HUES64 (cell line): Measurements from ENCODE around the gene ARHGAP23.

Experiments used
- H3K27ac ChIP-seq: 2 replicates; pipeline ENCODE4 v1.7.0; 2013; ENCODE audit warnings: low read depth, low read length, inconsistent platforms
- H3K27me3 ChIP-seq: 2 replicates; pipeline ENCODE4 v1.6.1; 2013; ENCODE audit warnings: mild to moderate bottlenecking, low read length; ENCODE audit not compliant: insufficient read depth
- H3K36me3 ChIP-seq: 2 replicates; pipeline ENCODE4 v1.6.1; 2013; ENCODE audit warnings: mild to moderate bottlenecking, low read length; ENCODE audit not compliant: insufficient read depth
- H3K4me1 ChIP-seq: 2 replicates; pipeline ENCODE4 v1.6.1; 2013; ENCODE audit warnings: mild to moderate bottlenecking, low read length, moderate library complexity; ENCODE audit not compliant: insufficient read depth
- H3K4me3 ChIP-seq: 2 replicates; pipeline ENCODE4 v1.5.1; 2013; ENCODE audit warnings: mild to moderate bottlenecking, low read length, moderate library complexity
- H3K9ac ChIP-seq: 2 replicates; pipeline ENCODE4 v1.6.1; 2013; ENCODE audit warnings: mild to moderate bottlenecking, low read depth, low read length
- H3K9me3 ChIP-seq: 2 replicates; pipeline ENCODE4 v1.6.1; 2013; ENCODE audit warnings: low read depth, low read length; ENCODE audit not compliant: insufficient read depth
- WGBS: fragments of 150-250, 120-280 bp; methylation state at CpG from one replicate; pipeline ENCODE4 v1.1.7; 2013; ENCODE audit warnings: missing lambda C conversion rate; 5-methylcytosine and 5-hydroxymethylcytosine counted together

The ARHGAP23 gene

GRCh38 chr17:38557836-38558727 lies 129.8 kb downstream of the ARHGAP23 start:
- Histone ChIP-seq H3K27me3 (peaks cover 55% of the 10 kb centered on the region), H3K36me3 (no peaks in the 10 kb centered on the region), H3K4me3 (peak overlapping the region; percentile 53), H3K4me1 (peaks cover 15% of the 10 kb centered on the region), H3K9ac (no peak overlapping the region), H3K9me3 (no peaks in the 10 kb centered on the region), H3K27ac (no peak overlapping the region)
- WGBS: 6% methylated on average over 52 of the region's 52 CpGs

- 5% methylated on average over 10 of the region's 10 CpGs for WGBS
- Histone ChIP-seq H3K27ac (no peak overlapping the region), H3K27me3 (peaks cover 61% of the 10 kb centered on the region), H3K4me3 (peak overlapping the region; percentile 53), H3K4me1 (peaks cover 15% of the 10 kb centered on the region), H3K9ac (no peak overlapping the region), H3K9me3 (no peaks in the 10 kb centered on the region), H3K36me3 (no peaks in the 10 kb centered on the region)
Measured at GRCh38 chr17:38558728-38559050, 130.4 kb downstream of the ARHGAP23 start.

GRCh38 chr17:38559051-38559879 lies 131.0 kb downstream of the ARHGAP23 start:
- Histone ChIP-seq H3K27me3 (peaks cover 67% of the 10 kb centered on the region), H3K9ac (no peak overlapping the region), H3K9me3 (no peaks in the 10 kb centered on the region), H3K27ac (no peak overlapping the region; the same call in 1 of the 2 replicates), H3K4me3 (peak overlapping the region; percentile 53), H3K36me3 (no peaks in the 10 kb centered on the region), H3K4me1 (peaks cover 17% of the 10 kb centered on the region)
- 2% methylated on average over 44 of the region's 44 CpGs for WGBS

DNA sequence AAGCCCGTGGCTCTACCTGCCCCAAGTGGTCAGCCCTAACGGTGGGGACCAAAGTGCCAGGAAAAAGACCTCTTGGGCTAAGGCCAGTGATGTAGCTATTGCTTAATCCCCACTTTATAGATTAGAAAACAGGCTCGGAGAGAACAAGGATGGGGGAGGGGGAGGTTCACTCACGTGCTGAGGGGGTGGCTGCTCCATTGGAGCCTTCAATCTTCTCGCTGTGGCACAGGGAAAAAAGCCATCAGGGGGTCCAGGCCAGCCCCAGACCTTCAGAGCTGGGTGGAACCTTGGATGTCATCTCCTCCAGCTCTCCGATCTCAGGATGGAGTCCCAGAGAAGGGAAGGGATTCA lies 131.6 kb downstream of the ARHGAP23 start:
- Histone ChIP-seq H3K9me3 (no peaks in the 10 kb centered on the region), H3K27ac (no peak overlapping the region; the same call in 1 of the 2 replicates), H3K9ac (no peak overlapping the region), H3K27me3 (peaks cover 73% of the 10 kb centered on the region), H3K4me1 (peaks cover 22% of the 10 kb centered on the region), H3K4me3 (peak overlapping the region; percentile 53), H3K36me3 (no peaks in the 10 kb centered on the region)
- WGBS: 17% methylated on average over 6 of the region's 6 CpGs

DNA sequence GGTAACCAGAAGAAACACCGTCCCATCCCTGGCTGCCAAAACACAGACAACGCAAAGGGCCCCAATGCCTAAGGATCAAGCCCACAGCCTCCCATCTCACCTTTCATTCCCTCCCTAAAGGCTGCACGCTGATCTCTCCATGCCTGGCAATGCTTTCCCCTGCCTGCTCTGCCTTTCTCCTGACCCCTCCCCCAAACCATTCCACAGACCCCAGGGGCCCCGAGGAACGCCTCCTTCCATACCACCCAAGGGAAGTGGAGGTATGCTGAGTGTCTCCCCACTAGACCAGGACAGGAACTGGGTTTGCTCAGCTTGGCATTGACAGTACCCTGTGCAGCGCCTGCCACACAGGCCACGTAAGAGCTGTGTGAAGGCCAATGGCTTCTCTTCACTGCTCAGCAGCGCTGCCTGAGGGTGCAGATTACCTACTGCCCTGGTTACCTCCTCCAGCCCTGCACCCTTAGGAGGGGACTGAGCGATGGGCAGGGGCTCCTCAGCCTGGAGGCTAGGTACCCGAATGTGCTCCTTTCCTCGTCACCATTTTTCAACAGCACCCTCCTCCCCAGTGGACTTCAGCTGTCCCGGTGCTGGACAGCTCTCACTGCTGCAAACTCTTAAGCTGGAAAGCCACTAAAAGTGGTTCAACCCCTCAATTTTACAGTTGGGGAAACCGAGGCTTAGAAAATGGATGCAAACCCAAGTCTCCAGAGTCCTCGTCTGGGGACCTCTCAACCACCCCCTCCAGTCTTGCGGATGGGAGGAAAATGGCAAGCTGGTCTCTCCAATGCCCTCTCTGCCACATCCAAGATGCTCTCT lies 132.4 kb downstream of the ARHGAP23 start:
- no peak overlapping the region for H3K9ac ChIP-seq
- WGBS: 31% methylated on average over 15 of the region's 15 CpGs
- no peaks in the 10 kb centered on the region for H3K9me3 ChIP-seq
- H3K27ac ChIP-seq: no peak overlapping the region
- no peaks in the 10 kb centered on the region for H3K36me3 ChIP-seq
- H3K27me3 ChIP-seq: peaks cover 82% of the 10 kb centered on the region
- peaks cover 29% of the 10 kb centered on the region for H3K4me1 ChIP-seq
- H3K4me3 ChIP-seq: no peak overlapping the region

DNA sequence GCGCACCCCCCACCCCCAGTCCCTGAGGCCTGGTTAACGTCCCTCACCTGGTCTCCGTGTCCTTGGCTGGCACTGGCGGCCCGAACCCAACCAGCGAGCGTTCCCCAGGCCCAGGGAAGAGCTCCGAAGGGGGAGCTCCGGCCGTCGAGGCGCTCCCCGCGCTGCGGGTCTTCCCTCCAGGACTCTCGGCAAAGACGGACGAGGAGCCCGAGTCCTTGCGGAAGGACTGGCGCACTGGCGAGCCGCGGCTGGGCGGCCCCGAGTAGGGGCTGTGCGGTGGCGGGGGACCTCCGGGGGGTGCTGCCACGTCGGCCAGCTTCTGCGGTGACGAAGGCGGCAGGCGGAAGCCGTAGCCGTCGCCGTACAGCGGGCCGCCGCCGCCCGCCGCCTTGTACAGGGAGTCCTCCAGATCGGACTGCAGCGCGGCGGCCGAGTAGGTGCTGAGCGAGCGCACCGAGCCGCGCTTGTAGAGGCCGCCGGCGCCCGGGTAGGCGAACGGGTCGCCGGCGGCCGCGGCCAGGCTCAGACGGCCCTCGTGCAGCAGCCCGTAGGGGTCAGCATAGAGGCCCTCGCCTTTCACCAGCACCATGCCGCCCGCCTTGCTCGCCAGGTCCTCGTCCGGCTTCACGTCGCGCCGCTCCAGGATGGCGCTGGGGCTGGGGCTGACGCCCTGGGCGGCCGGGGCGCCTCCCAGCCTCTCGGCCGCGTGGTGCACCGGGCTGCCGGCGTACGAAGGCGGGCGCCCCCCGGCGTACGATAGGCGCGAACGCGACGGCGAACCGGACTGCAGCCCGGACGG lies 133.4 kb downstream of the ARHGAP23 start:
- WGBS: 4% methylated on average over 105 of the region's 105 CpGs
- H3K27me3 ChIP-seq: peaks cover 91% of the 10 kb centered on the region
- H3K36me3 ChIP-seq: no peaks in the 10 kb centered on the region
- H3K27ac ChIP-seq: no peak overlapping the region
- peaks cover 29% of the 10 kb centered on the region for H3K4me1 ChIP-seq
- no peak overlapping the region for H3K9ac ChIP-seq
- H3K9me3 ChIP-seq: no peaks in the 10 kb centered on the region
- H3K4me3 ChIP-seq: no peak overlapping the region
